ENCODE data around the gene TMEM87A.

GRCh38 chr15:42215913-42216829 is 57.1 kb downstream of the TMEM87A start:
- TF ChIP-seq CTCF (IDR thresholded peaks at IDR 0.05) (no peak), POLR2A (IDR thresholded peaks at IDR 0.05) (no peak), POLR2AphosphoS5 (IDR thresholded peaks at IDR 0.05; ENCODE audit: insufficient read depth in 1 of 2, low read depth in 1 of 2) (no peak)

All from vagina (tissue), 2 donors.